SK-N-SH (cell line): ENCODE measurements around the gene LRRIQ3.

Source experiments
- CHD2 ChIP-seq: fragments of 150-350 bp; IDR thresholded peaks from 2 replicates; pipeline ENCODE4 v1.6.1; 2018; ENCODE audit warnings: low read length; ENCODE audit not compliant: partially characterized antibody
- EP300 ChIP-seq, 2 experiments: IDR thresholded peaks; 2 replicates each; pipeline versions ENCODE4 v1.4.0 to v1.6.1; 2012; ENCODE audit warnings: borderline replicate concordance in 1 of 2, low read depth in 1 of 2, low read length in 1 of 2
- EZH2phosphoT487 ChIP-seq: fragments of 200-600 bp; sonication (generic); IDR thresholded peaks from 2 replicates; pipeline ENCODE4 v1.6.1; 2017; ENCODE audit warnings: low read depth, mixed run types, mild to moderate bottlenecking, antibody characterized with exemption, moderate library complexity, borderline replicate concordance
- FOXM1 ChIP-seq: IDR thresholded peaks from 2 replicates; pipeline ENCODE4 v1.4.0; 2012; ENCODE audit warnings: low read depth, mild to moderate bottlenecking
- GATA2 ChIP-seq: sonication (generic); formaldehyde crosslinking; IDR thresholded peaks from 2 replicates; pipeline ENCODE4 v1.5.0; 2020; ENCODE audit warnings: mild to moderate bottlenecking, missing genetic modification reagents
- JUND ChIP-seq: IDR thresholded peaks from 2 replicates; pipeline ENCODE4 v1.4.0; 2012
- POLR2AphosphoS5 ChIP-seq: IDR thresholded peaks from 2 replicates; pipeline ENCODE4 v1.6.1; 2012; ENCODE audit warnings: low read depth, low read length
- RCOR1 ChIP-seq: fragments of 150-350 bp; IDR thresholded peaks from 2 replicates; pipeline ENCODE4 v1.6.1; 2017; ENCODE audit warnings: antibody characterized with exemption, low read length
- TAF1 ChIP-seq: IDR thresholded peaks from 2 replicates; pipeline ENCODE4 v1.6.1; 2012; ENCODE audit warnings: low read depth, mild to moderate bottlenecking, low read length, moderate library complexity, borderline replicate concordance
- TCF12 ChIP-seq: IDR thresholded peaks from 2 replicates; pipeline ENCODE4 v1.4.0; 2012
- ZBTB33 ChIP-seq: IDR thresholded peaks from 2 replicates; pipeline ENCODE4 v1.4.0; 2012; ENCODE audit warnings: low read depth, borderline replicate concordance
- TF ChIP-seq, protein P1 (sequence below): fragments of 200-600 bp; sonication (generic); IDR thresholded peaks from 2 replicates; pipeline ENCODE4 v1.6.1; 2017; ENCODE audit warnings: antibody characterized with exemption, mild to moderate bottlenecking, moderate library complexity
- TF ChIP-seq, protein P2 (sequence below): fragments of 150-350 bp; IDR thresholded peaks from 2 replicates; pipeline ENCODE4 v1.6.1; 2017; ENCODE audit warnings: antibody characterized with exemption, low read length, low read depth, borderline replicate concordance

DNA sequence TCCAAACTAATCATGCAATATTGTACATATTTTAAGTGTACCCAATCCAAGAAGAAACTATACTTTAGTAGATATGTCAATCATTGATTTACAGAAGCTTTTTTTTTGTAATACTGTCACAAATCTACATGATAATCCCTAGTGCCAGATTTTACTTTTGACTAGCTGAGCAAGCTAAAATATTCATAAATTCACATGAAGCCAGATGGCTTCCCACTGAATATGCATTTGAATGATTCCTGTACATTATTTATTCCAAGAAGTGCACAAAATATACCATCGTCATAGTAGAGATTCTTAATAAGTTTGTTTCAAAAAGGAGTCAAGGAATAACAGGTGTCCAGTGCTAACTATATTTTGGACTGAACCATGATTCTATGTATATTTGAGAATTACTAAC is 17.3 kb upstream of the LRRIQ3 start:
- no peak for TF ChIP-seq GATA2 (CRISPR knock-in tag)
- TF ChIP-seq, protein P1, sequence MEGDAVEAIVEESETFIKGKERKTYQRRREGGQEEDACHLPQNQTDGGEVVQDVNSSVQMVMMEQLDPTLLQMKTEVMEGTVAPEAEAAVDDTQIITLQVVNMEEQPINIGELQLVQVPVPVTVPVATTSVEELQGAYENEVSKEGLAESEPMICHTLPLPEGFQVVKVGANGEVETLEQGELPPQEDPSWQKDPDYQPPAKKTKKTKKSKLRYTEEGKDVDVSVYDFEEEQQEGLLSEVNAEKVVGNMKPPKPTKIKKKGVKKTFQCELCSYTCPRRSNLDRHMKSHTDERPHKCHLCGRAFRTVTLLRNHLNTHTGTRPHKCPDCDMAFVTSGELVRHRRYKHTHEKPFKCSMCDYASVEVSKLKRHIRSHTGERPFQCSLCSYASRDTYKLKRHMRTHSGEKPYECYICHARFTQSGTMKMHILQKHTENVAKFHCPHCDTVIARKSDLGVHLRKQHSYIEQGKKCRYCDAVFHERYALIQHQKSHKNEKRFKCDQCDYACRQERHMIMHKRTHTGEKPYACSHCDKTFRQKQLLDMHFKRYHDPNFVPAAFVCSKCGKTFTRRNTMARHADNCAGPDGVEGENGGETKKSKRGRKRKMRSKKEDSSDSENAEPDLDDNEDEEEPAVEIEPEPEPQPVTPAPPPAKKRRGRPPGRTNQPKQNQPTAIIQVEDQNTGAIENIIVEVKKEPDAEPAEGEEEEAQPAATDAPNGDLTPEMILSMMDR = no peak
- TF ChIP-seq, protein P2, sequence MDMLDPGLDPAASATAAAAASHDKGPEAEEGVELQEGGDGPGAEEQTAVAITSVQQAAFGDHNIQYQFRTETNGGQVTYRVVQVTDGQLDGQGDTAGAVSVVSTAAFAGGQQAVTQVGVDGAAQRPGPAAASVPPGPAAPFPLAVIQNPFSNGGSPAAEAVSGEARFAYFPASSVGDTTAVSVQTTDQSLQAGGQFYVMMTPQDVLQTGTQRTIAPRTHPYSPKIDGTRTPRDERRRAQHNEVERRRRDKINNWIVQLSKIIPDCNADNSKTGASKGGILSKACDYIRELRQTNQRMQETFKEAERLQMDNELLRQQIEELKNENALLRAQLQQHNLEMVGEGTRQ = no peak
- no peak for TF ChIP-seq EP300 (IDR thresholded peaks at IDR 0.05; ENCODE audit: borderline replicate concordance in 1 of 2, low read depth in 1 of 2, low read length in 1 of 2)
- TF ChIP-seq FOXM1 = no peak
- no peak for TF ChIP-seq TCF12
- TF ChIP-seq RCOR1 = no peak
- no peak for TF ChIP-seq POLR2AphosphoS5
- TF ChIP-seq CHD2 = no peak
- TF ChIP-seq TAF1 = no peak
- TF ChIP-seq EZH2phosphoT487 = no peak
- TF ChIP-seq ZBTB33 = no peak
- no peak for TF ChIP-seq JUND
